GM18526 (cell line): ENCODE results near the gene PPARG.

Experiments used
- POLR2A ChIP-seq: IDR thresholded peaks from 3 replicates; pipeline ENCODE4 v1.6.1; 2011; ENCODE audit not compliant: insufficient read length; ENCODE audit errors: extremely low read depth

The PPARG gene

DNA sequence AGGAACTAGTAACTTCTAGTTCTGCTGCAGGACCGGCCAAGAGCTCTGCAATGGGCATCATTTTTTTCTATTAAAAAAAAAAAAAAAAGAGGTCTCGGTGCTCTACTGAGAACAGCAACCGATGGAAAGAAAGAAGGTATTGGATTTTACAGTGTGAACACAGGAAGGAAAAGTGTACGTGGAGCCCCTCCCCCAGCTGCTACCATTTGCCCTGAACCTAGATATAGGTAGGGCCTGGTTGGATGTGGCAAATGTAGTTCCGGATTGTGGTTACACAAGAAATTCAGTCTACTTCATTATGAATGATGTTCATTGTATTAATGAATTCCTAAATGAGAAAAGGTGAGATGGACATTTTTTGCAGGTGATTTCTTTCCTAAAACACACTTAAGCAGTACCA lies 17.9 kb upstream of the PPARG start:
- no peak for TF ChIP-seq POLR2A

DNA sequence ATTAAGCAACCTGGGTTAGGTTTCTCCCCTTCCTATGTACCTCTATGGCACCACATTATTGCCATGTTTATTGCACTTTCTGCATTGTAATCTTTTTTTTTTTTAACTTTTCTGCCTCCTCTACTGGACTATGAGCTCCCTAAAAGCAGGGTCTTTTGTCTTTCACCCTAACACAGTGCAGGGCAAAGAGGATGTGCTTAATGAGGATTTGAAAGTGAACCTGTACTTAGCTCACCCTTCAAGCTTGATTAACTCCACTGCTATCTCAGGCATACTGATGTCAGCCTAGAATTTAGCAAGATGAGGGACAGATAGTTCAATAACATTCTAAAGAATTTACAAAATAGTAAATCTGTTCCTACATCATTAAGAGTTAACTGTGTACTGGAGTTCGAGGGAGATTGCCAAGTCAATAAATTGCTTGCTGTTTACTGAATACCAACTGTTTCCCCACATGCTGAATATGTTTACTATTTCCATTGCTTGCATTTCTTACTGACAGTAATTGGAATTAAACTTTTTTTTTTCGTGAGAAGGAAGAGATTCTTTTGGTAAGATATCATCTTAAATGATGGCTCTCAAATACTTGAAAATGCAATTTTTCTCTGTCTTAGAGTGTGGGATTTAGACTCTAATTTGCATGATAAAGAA lies 15.7 kb upstream of the PPARG start:
- no peak for TF ChIP-seq POLR2A

DNA sequence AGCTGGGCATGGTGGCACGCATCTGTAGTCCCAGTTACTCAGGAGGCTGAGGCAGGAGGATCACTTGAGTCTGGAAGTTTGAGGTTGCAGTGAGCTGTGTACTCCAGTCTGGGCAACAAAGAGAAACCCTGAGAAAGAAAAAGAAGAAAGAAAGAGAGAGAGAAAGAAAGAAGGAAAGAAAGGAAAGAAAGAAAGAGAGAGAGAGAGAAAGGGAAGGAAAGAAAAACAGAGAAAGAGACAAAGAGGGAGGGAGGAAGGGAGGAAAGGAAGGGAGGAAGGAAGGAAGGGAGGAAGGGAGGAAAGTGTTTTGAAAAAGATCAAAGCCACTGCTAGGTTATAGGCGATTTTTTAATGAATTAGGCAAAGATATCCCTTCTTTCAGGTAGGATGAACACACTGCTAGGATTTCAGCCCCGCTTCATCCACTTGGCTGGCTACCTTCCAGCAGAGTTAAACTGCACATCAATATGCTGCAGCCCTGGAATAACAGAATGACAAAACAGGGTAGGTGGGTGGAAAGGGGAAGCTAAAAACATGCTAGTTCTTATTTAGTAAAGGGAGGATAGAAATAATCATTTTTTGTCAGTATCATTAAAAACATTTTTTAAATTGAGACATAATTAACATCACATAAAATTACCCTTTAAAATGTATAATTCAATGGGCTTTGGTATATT lies 12.8 kb upstream of the PPARG start:
- TF ChIP-seq POLR2A: no peak

GRCh38 chr3:12278566-12278965 lies 10.3 kb upstream of the PPARG start:
- no peak for TF ChIP-seq POLR2A

GRCh38 chr3:12279591-12280326 lies 9.1 kb upstream of the PPARG start:
- no peak for TF ChIP-seq POLR2A

GRCh38 chr3:12280357-12280806 lies 8.5 kb upstream of the PPARG start:
- no peak for TF ChIP-seq POLR2A

- no peak for TF ChIP-seq POLR2A
These were observed 4.3 kb upstream of the PPARG start for GRCh38 chr3:12284591-12284990.

DNA sequence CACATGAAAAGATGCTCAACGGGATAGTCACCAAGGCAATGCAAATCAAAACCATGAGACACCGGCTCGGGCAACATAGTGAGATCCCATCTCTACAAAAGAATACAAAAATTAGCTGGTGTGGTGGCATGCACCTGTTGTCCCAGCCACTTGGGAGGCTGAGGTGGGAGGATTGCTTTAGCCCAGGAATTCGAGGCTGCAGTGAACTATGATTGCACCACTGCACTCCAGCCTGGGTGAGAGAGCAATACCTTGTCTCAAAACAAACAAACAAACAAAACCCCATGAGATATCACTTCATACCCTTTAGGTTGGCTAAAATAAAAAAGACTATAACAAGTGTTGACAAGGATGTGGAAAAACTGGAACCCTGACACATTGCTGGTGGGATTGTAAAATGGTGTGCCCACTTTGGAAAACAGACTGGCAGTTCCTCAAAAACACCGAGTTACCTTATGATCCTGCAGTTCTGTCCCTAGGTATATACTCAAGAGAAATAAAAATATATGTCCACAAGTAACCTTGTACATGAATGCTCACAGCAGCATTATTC lies 3.8 kb upstream of the PPARG start:
- no peak for TF ChIP-seq POLR2A

DNA sequence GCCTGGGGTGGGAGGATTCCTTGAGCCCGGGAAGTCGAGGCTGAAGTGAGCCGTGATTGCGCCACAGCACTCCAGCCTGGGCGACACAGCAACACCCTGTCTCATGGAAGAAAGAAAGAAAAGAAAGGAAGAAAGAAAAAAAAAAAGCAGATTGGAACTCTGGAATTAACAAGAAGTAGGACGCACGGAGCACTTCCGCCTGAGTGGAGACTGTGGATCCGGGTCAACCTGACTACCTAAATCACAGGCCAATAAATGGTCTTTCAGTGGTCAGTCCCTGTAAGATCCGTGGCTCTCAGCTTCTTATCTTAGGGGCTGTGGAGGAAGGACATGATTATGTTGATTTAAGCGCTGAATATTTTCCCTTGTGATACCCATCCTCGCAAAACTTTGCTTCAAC lies 2.4 kb upstream of the PPARG start:
- TF ChIP-seq POLR2A: no peak

DNA sequence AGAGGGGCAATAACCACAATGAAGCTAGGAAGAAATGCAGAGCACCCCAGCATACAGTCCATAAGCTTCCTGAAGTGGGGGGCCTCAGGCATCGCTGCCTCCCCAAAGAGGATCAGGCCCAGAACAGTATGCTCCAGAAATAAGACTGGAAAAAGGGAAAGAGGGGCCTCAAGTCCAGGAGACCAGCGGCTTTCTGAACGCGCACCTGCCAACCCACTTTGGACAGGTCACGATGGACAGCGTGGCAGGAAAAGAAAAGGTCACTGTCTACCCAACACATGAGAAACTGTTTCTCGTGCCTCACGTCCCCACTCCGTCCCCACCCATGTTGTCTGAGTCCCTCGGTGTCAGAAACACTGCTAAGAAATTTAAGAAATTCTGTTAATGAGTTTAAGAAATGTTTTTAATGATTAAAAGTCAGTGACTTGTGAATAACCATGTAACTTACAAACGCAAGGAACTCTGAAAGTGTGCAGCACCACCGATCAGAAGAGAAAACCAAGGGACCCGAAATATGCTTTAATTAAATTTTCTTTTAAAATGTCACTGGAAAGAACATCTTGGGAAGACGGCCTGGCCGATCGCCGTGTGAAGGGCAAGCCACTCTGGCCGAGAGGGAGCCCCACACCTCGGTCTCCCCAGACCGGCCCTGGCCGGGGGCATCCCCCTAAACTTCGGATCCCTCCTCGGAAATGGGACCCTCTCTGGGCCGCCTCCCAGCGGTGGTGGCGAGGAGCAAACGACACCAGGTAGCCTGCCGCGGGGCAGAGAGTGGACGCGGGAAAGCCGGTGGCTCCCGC lies 1.7 kb upstream of the PPARG start:
- no peak for TF ChIP-seq POLR2A

DNA sequence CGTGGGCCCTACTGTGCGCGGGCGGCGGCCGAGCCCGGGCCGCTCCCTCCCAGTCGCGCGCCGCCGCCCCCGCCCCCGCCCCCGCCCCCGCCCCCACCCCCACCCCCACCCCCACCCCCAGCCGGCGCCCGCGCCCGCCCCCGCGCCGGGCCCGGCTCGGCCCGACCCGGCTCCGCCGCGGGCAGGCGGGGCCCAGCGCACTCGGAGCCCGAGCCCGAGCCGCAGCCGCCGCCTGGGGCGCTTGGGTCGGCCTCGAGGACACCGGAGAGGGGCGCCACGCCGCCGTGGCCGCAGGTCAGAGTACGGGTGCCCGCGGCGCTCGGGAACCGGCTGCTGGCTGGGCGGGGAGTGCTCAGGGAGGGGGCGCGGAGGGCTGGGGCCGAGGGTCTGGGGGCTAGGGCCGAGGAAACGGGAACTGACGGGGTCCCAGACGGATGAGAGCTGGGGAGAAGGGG lies 1.1 kb upstream of the PPARG start:
- TF ChIP-seq POLR2A: no peak

DNA sequence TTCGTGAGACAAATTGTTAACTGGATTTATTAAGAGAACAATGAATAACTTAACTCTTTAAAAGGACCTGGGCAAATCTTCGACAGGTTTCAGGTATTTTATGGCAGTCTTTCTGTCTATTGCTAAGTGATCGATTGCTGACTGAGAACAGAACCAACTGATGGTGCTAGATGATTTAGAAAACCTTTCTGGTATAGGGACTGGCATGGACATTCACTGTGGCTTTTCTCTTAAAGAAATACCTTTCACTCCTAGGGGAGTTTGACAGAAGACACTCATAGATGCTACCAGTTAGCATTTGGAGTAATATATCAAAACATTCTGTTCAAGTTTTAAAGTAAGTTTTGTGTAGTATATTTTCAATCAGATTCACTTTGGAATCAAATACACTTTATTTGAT lies 654 bp downstream of the PPARG start:
- TF ChIP-seq POLR2A: no peak

GRCh38 chr3:12292770-12293169 lies 3.9 kb downstream of the PPARG start:
- TF ChIP-seq POLR2A: no peak

DNA sequence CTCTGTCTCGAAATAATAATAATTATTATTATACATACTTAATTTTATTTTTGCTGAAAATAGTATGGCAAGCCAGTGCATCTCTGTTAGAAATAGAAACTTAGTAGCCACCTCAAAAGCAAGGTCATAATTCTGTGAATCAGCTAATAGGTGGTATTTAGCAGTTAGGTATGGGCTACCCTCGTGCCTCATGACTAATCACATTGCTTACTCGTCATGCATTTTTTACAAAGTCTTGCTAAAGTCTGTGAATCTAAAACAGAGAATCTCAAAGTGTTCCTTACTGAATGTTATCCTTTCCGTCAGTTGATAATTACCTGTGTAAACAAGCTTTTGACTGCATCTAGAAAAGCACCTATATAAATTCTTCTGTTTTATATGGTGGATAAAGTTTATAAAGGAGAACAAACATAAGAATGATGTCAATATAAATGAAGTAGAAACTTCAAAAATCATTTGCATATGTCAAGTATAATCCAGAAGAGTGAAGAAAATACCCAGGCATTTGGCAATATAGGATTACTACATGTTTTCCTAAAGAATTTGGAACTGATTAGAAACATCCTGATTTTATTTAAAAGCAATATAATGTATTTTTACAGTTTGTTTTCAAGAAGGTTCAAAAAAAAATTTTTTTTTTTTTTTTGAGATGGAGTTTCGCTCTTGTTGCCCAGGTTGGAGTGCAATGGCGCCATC lies 6.2 kb downstream of the PPARG start:
- no peak for TF ChIP-seq POLR2A

DNA sequence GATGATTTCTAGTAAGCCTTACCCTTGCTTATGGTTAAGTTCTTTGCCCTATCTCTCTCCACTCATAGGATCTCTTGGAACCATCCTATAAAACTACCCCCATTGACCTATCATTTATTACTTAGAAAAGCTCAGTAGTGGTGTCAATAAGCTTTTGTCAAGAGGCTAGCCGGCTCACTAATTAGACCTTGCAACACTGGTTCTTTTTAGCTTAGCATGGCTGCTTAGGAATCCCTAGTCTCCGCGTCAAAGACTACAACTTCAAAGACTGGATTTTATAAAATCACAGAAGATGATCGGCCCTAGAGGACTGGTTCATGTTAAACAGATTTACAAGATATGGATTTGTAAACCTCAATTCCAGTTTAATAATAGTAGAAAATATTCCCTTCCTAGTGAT lies 7.6 kb downstream of the PPARG start:
- no peak for TF ChIP-seq POLR2A

- TF ChIP-seq POLR2A: no peak
These were observed 10.2 kb downstream of the PPARG start for GRCh38 chr3:12299026-12299425.
